Measurements from ENCODE around the gene MARCHF9.
"Not testable (repeated sequence)": the region's sequence is repeated elsewhere in the genome, so short reads cannot be mapped to it uniquely, and the experiment has no call there.

Gene MARCHF9

GRCh38 chr12:57718641-57719528, 36.0 kb upstream of the MARCHF9 start:
- Histone ChIP-seq H3K4me3 (ENCODE audit: insufficient read depth, low read length, poor library complexity, severe bottlenecking) (no peak overlapping the region), H4K20me1 (ENCODE audit: low read depth, low read length) (no peaks in the 10 kb centered on the region), H3K4me2 (ENCODE audit: low read depth, low read length, poor library complexity, severe bottlenecking) (no peak overlapping the region), H3K27me3 (ENCODE audit: low read length) (no peaks in the 10 kb centered on the region), H3F3A (ENCODE audit: insufficient read depth) (no peaks in the 10 kb centered on the region), H2AFZ (ENCODE audit: low read depth, low read length, severe bottlenecking) (no peak overlapping the region), H3K9ac (ENCODE audit: low read length) (no peak overlapping the region), H3K36me3 (ENCODE audit: low read length) (0 out of 2 replicates have a peak, but pooled peaks cover 3% of the 10 kb centered on the region), H3K79me2 (ENCODE audit: insufficient read depth, low read length) (no peaks in the 10 kb centered on the region), H3K9me2 (replicated peaks; ENCODE audit: insufficient read depth, low read length) (no peaks in the 10 kb centered on the region), H3K9me3 (ENCODE audit: insufficient read depth, low read length) (no peaks in the 10 kb centered on the region), H3K27ac (ENCODE audit: low read depth, low read length) (no peak overlapping the region)
- TF ChIP-seq EZH2phosphoT487 (conservative IDR thresholded peaks at IDR 0.05; ENCODE audit: low read length) (no peak), CTCF (IDR thresholded peaks at IDR 0.05; ENCODE audit: insufficient read depth, low read length, poor library complexity, severe bottlenecking) (no peak)

GRCh38 chr12:57719777-57720605, 34.9 kb upstream of the MARCHF9 start:
- Histone ChIP-seq H3K36me3 (ENCODE audit: low read length) (0 out of 2 replicates have a peak, but pooled peaks cover 3% of the 10 kb centered on the region), H3K4me3 (ENCODE audit: insufficient read depth, low read length, poor library complexity, severe bottlenecking) (no peak overlapping the region), H3K4me2 (ENCODE audit: low read depth, low read length, poor library complexity, severe bottlenecking) (no peak overlapping the region), H3K27me3 (ENCODE audit: low read length) (no peaks in the 10 kb centered on the region), H3K9ac (ENCODE audit: low read length) (no peak overlapping the region), H4K20me1 (ENCODE audit: low read depth, low read length) (no peaks in the 10 kb centered on the region), H3K79me2 (ENCODE audit: insufficient read depth, low read length) (no peaks in the 10 kb centered on the region), H2AFZ (ENCODE audit: low read depth, low read length, severe bottlenecking) (no peak overlapping the region), H3K9me2 (replicated peaks; ENCODE audit: insufficient read depth, low read length) (no peaks in the 10 kb centered on the region), H3K9me3 (ENCODE audit: insufficient read depth, low read length) (no peaks in the 10 kb centered on the region), H3F3A (ENCODE audit: insufficient read depth) (no peaks in the 10 kb centered on the region), H3K27ac (ENCODE audit: low read depth, low read length) (no peak overlapping the region)
- no peak for TF ChIP-seq CTCF (IDR thresholded peaks at IDR 0.05; ENCODE audit: insufficient read depth, low read length, poor library complexity, severe bottlenecking)
- TF ChIP-seq EZH2phosphoT487 (conservative IDR thresholded peaks at IDR 0.05; ENCODE audit: low read length), result no peak

GRCh38 chr12:57720606-57721595, 34.0 kb upstream of the MARCHF9 start:
- Histone ChIP-seq H4K20me1 (ENCODE audit: low read depth, low read length) (no peaks in the 10 kb centered on the region), H3K27ac (ENCODE audit: low read depth, low read length) (no peak overlapping the region), H3F3A (ENCODE audit: insufficient read depth) (no peaks in the 10 kb centered on the region), H3K36me3 (ENCODE audit: low read length) (0 out of 2 replicates have a peak, but pooled peaks cover 3% of the 10 kb centered on the region), H2AFZ (ENCODE audit: low read depth, low read length, severe bottlenecking) (no peak overlapping the region), H3K9me3 (ENCODE audit: insufficient read depth, low read length) (no peaks in the 10 kb centered on the region), H3K4me3 (ENCODE audit: insufficient read depth, low read length, poor library complexity, severe bottlenecking) (no peak overlapping the region), H3K27me3 (ENCODE audit: low read length) (no peaks in the 10 kb centered on the region), H3K9ac (ENCODE audit: low read length) (no peak overlapping the region), H3K79me2 (ENCODE audit: insufficient read depth, low read length) (no peaks in the 10 kb centered on the region), H3K9me2 (replicated peaks; ENCODE audit: insufficient read depth, low read length) (no peaks in the 10 kb centered on the region), H3K4me2 (ENCODE audit: low read depth, low read length, poor library complexity, severe bottlenecking) (no peak overlapping the region)
- TF ChIP-seq EZH2phosphoT487 (conservative IDR thresholded peaks at IDR 0.05; ENCODE audit: low read length) (no peak), CTCF (IDR thresholded peaks at IDR 0.05; ENCODE audit: insufficient read depth, low read length, poor library complexity, severe bottlenecking) (no peak)

GRCh38 chr12:57721846-57722608, 32.9 kb upstream of the MARCHF9 start:
- not testable (repeated sequence) for H3K9ac ChIP-seq (ENCODE audit: low read length); H3F3A ChIP-seq (ENCODE audit: insufficient read depth); H3K9me3 ChIP-seq (ENCODE audit: insufficient read depth, low read length); H3K27me3 ChIP-seq (ENCODE audit: low read length); H3K79me2 ChIP-seq (ENCODE audit: insufficient read depth, low read length); H2AFZ ChIP-seq (ENCODE audit: low read depth, low read length, severe bottlenecking); H3K4me3 ChIP-seq (ENCODE audit: insufficient read depth, low read length, poor library complexity, severe bottlenecking); H3K27ac ChIP-seq (ENCODE audit: low read depth, low read length); H3K9me2 ChIP-seq (replicated peaks; ENCODE audit: insufficient read depth, low read length); H4K20me1 ChIP-seq (ENCODE audit: low read depth, low read length); H3K4me2 ChIP-seq (ENCODE audit: low read depth, low read length, poor library complexity, severe bottlenecking); H3K36me3 ChIP-seq (ENCODE audit: low read length)
